Upper lobe of left lung (tissue), 6 donors: ENCODE data around the gene LRRC56. TPM values are rescaled to one million over a fixed set of nuclear protein-coding genes. Genes with fewer than 3 reads are reported as not detected.

Experiments used
- ATAC-seq, 2 donors: fragments of 200-7000 bp; cut with Tn5 transposase; one replicate each; pipeline ENCODE4 v1.9.1; 2022; ENCODE audit warnings: mild to moderate bottlenecking in 2 of 2, moderate library complexity in 2 of 2; ENCODE audit not compliant: low FRiP score in 2 of 2
- DNase-seq, 2 donors: peaks; one replicate each; pipeline ENCODE4 v3.0.0-alpha.2; 2019 to 2020
- H3K27ac ChIP-seq, 4 donors: fragments of 200-600 bp; sonication (generic); one replicate each; pipeline ENCODE4 v1.5.1; 2016 to 2019
- H3K27me3 ChIP-seq, 4 donors: fragments of 200-600 bp; sonication (generic); one replicate each; pipeline ENCODE4 v1.5.1; 2017 to 2019
- H3K36me3 ChIP-seq, 4 donors: fragments of 200-600 bp; sonication (generic); one replicate each; pipeline ENCODE4 v1.5.1; 2016 to 2019
- H3K4me1 ChIP-seq, 4 donors: fragments of 200-600 bp; sonication (generic); one replicate each; pipeline ENCODE4 v1.5.1; 2018 to 2019
- H3K4me3 ChIP-seq, 4 donors: fragments of 200-600 bp; sonication (generic); one replicate each; pipeline ENCODE4 v1.5.1; 2017 to 2019; ENCODE audit warnings: mild to moderate bottlenecking in 2 of 4, moderate library complexity in 1 of 4
- H3K9me3 ChIP-seq, 4 donors: fragments of 200-600 bp; sonication (generic); one replicate each; pipeline ENCODE4 v1.5.1; 2018 to 2019
- CTCF ChIP-seq, 6 experiments: fragments of 450-650 bp in 4 of 6; fragments of 200-600 bp in 2 of 6; sonication (generic) in 2 of 6; IDR thresholded peaks; one replicate each; pipeline ENCODE4 v1.5.1; 2016 to 2019; ENCODE audit warnings: antibody characterized with exemption in 6 of 6
- EP300 ChIP-seq, 4 donors: sonication (generic); formaldehyde crosslinking; IDR thresholded peaks; one replicate each; pipeline ENCODE4 v1.5.1; 2017; ENCODE audit warnings: antibody characterized with exemption in 4 of 4, control low read depth in 2 of 4
- POLR2A ChIP-seq, 4 donors: fragments of 450-650 bp; IDR thresholded peaks; one replicate each; pipeline ENCODE4 v1.5.1; 2016 to 2017; ENCODE audit warnings: antibody characterized with exemption in 4 of 4, mild to moderate bottlenecking in 2 of 4
- POLR2AphosphoS5 ChIP-seq, 2 donors: sonication (generic); formaldehyde crosslinking; IDR thresholded peaks; one replicate each; pipeline ENCODE4 v1.5.1; 2017; ENCODE audit warnings: antibody characterized with exemption in 2 of 2
- WGBS, 2 donors: methylation state at CpG; one replicate each; pipeline ENCODE4 v1.1.5; 2017 to 2018; 5-methylcytosine and 5-hydroxymethylcytosine counted together
- total RNA-seq, 6 donors: library from RNA; depleted of rRNA in 4 of 6; stranded (reverse); fragments of >200 nt in 4 of 6; gene quantifications; one replicate each; pipeline versions ENCODE4 v1.1.0 to v1.2.1, GENCODE V29; 2016 to 2021
- donor health status: DM: no; HTN: no; CAD: no; lungs with moderate emphysema.
- donor health status: DM: no; HTN: yes; CAD: no; lungs with severe emphysema.

LRRC56 gene
- total RNA-seq, 6 donors from 2014 or later = 3.5 to 11.5 (median 5.8) TPM

- no peaks in the 10 kb centered on the region for H3K36me3 ChIP-seq
- ATAC-seq (no peak), DNase-seq (no peak)
- H3K9me3 ChIP-seq = no peaks in the 10 kb centered on the region
- no peaks in the 10 kb centered on the region for H3K27me3 ChIP-seq
- 96 to 97% methylated on average over 10 of the region's 10 CpGs for WGBS, 2 donors
- H3K27ac ChIP-seq = no peak overlapping the region
- H3K4me3 ChIP-seq = no peak overlapping the region
- TF ChIP-seq EP300 (IDR thresholded peaks at IDR 0.05) = no peak
- TF ChIP-seq POLR2AphosphoS5 (IDR thresholded peaks at IDR 0.05) = no peak
- H3K4me1 ChIP-seq = peaks cover 0 to 12% (median 6%) of the 10 kb centered on the region in 4 donors
Measured at GRCh38 chr11:521177-521688, 16.1 kb upstream of the LRRC56 start.

- H3K4me3 ChIP-seq = no peak overlapping the region
- 78% methylated on average over 12 to 17 of the region's 17 CpGs for WGBS, 2 donors
- no peak overlapping the region for H3K27ac ChIP-seq
- H3K36me3 ChIP-seq = peaks cover 0 to 4% (median 2%) of the 10 kb centered on the region in 4 donors
- DNase-seq (no peak), ATAC-seq (no peak)
- H3K9me3 ChIP-seq = no peaks in the 10 kb centered on the region
- H3K27me3 ChIP-seq = no peaks in the 10 kb centered on the region
- H3K4me1 ChIP-seq = no peaks in the 10 kb centered on the region
- no peak for TF ChIP-seq CTCF (IDR thresholded peaks at IDR 0.05)
Measured at GRCh38 chr11:526192-526591, 11.1 kb upstream of the LRRC56 start.

GRCh38 chr11:528166-528814 lies 9.0 kb upstream of the LRRC56 start:
- ATAC-seq (peak; percentile 1 to 16), DNase-seq (peak in 1 of 2 donors; percentile 81)
- TF ChIP-seq POLR2AphosphoS5 (IDR thresholded peaks at IDR 0.05) (no peak), EP300 (IDR thresholded peaks at IDR 0.05) (no peak), CTCF (IDR thresholded peaks at IDR 0.05) (no peak), POLR2A (IDR thresholded peaks at IDR 0.05) (no peak)
- Histone ChIP-seq H3K9me3 (no peaks in the 10 kb centered on the region), H3K4me1 (peaks cover 0 to 11% (median 0%) of the 10 kb centered on the region in 4 donors), H3K36me3 (peaks cover 5 to 25% (median 20%) of the 10 kb centered on the region in 4 donors), H3K27me3 (no peaks in the 10 kb centered on the region), H3K27ac (no peak overlapping the region), H3K4me3 (no peak overlapping the region)
- 78 to 100% methylated on average over 1 to 30 of the region's 30 CpGs for WGBS, 2 donors

- WGBS, 2 donors = 88 to 89% methylated on average over 10 to 25 of the region's 29 CpGs
- Histone ChIP-seq H3K36me3 (peaks cover 5 to 30% (median 22%) of the 10 kb centered on the region in 4 donors), H3K27ac (no peak overlapping the region), H3K4me3 (no peak overlapping the region), H3K9me3 (no peaks in the 10 kb centered on the region), H3K27me3 (no peaks in the 10 kb centered on the region), H3K4me1 (peaks cover 3 to 17% (median 5%) of the 10 kb centered on the region in 4 donors)
- no peak for TF ChIP-seq CTCF (IDR thresholded peaks at IDR 0.05)
- TF ChIP-seq POLR2AphosphoS5 (IDR thresholded peaks at IDR 0.05) = no peak
- TF ChIP-seq EP300 (IDR thresholded peaks at IDR 0.05) = no peak
- TF ChIP-seq POLR2A (IDR thresholded peaks at IDR 0.05) = no peak
- DNase-seq (no peak), ATAC-seq (peak in 1 of 2 donors; percentile 1)
Measured at GRCh38 chr11:528815-529727, 8.3 kb upstream of the LRRC56 start.

GRCh38 chr11:529728-530411 lies 7.5 kb upstream of the LRRC56 start:
- peaks cover 8 to 25% (median 11%) of the 10 kb centered on the region in 4 donors for H3K4me1 ChIP-seq
- 91 to 92% methylated on average over 8 to 11 of the region's 18 CpGs for WGBS, 2 donors
- ATAC-seq (no peak), DNase-seq (peak in 1 of 2 donors; percentile 75)
- TF ChIP-seq EP300 (IDR thresholded peaks at IDR 0.05) = no peak
- TF ChIP-seq POLR2AphosphoS5 (IDR thresholded peaks at IDR 0.05) = no peak
- TF ChIP-seq CTCF (IDR thresholded peaks at IDR 0.05) = no peak
- TF ChIP-seq POLR2A (IDR thresholded peaks at IDR 0.05) = no peak
- no peak overlapping the region for H3K4me3 ChIP-seq
- no peaks in the 10 kb centered on the region for H3K27me3 ChIP-seq
- H3K9me3 ChIP-seq = no peaks in the 10 kb centered on the region
- H3K36me3 ChIP-seq = peaks cover 5 to 30% (median 22%) of the 10 kb centered on the region in 4 donors
- H3K27ac ChIP-seq = no peak overlapping the region
